Hair follicular keratinocyte (primary cell): Measurements from ENCODE around the gene TAS2R1. TPM values are rescaled to one million over a fixed set of nuclear protein-coding genes. Genes with fewer than 3 reads are reported as not detected.

Experiments used
- total RNA-seq: library from RNA; depleted of rRNA; stranded (reverse); fragments of >200 nt; gene quantifications from 2 replicates; pipeline ENCODE4 v1.2.3, GENCODE V29; 2015

Gene TAS2R1, protein sequence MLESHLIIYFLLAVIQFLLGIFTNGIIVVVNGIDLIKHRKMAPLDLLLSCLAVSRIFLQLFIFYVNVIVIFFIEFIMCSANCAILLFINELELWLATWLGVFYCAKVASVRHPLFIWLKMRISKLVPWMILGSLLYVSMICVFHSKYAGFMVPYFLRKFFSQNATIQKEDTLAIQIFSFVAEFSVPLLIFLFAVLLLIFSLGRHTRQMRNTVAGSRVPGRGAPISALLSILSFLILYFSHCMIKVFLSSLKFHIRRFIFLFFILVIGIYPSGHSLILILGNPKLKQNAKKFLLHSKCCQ
- not detected in 2 replicates for total RNA-seq

GRCh38 chr5:9630251-9630650 lies at the start of gene TAS2R1:
Gene TAS2R1, minus strand, starts transcription at chr5:9630351. Its CDS starts 319 bp downstream, at chr5:9630032.

Other genes with a start within 250 kb of the TAS2R1 start
- 1.2 and 1.7 TPM in 2 replicates for gene SEMA5A, start 84.3 kb downstream of the TAS2R1 start, total RNA-seq